ENCODE measurements around the gene MBTPS1.
"Not testable (repeated sequence)": the region's sequence is repeated elsewhere in the genome, so short reads cannot be mapped to it uniquely, and the experiment has no call there.

MBTPS1 gene

DNA sequence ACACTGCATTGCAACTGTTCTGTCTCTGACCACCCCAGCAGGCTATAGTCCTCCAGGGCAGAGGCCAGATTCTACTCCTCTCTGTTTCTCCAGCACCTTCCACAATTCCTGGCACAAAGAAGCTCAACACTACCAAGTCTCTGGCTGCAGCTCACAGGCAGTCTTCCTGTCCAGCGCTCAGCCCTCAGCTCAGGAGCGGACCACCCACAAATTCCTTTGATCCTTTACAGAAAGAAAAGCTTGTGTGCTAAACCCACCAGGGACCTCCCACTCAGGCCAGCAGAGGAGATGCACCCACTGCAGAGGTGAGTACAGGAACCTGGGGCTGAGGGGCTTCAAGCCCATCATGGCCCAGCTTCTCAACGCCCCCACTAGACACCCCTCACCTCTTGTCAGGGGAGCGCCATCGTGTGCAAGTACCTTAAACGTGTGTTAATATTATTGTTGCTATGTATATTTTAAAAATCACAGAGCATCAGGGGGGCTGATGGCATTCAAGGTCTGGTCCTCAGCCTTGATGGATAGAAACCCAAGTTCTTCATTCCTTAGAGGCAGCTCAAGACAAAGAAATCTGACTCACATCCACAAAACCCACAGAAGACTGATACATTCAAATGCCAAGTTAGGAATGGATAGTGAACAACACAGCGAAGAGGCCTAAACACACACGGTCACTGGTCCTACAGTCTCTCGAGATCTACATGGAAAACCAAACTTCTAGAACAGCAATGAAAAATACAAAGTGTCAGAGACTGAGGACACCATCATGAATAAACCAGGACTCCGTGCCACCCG lies 19.8 kb upstream of the MBTPS1 start:
- DNase-seq, result no peak

GRCh38 chr16:84132527-84133285 lies 16.0 kb upstream of the MBTPS1 start:
- DNase-seq, result no peak

DNA sequence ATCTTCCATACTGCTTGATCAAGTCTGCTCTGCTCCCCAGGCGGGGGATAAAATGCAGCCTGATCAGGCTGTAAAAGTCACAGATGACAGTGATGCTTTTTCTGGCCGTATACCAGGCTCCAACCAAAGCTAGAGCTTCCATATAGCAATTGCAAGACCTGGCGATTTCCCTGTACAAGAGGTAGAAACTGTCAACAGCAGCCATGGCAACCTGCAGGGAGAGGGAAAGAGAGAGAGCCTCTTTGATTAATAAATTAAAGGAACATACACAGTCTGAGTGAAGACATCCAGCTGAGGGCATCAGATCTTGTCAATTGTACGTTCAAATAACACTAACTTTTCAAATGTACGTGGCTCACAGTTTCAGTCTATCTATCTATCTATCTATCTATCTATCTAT lies 14.4 kb upstream of the MBTPS1 start:
- no peak for DNase-seq

DNA sequence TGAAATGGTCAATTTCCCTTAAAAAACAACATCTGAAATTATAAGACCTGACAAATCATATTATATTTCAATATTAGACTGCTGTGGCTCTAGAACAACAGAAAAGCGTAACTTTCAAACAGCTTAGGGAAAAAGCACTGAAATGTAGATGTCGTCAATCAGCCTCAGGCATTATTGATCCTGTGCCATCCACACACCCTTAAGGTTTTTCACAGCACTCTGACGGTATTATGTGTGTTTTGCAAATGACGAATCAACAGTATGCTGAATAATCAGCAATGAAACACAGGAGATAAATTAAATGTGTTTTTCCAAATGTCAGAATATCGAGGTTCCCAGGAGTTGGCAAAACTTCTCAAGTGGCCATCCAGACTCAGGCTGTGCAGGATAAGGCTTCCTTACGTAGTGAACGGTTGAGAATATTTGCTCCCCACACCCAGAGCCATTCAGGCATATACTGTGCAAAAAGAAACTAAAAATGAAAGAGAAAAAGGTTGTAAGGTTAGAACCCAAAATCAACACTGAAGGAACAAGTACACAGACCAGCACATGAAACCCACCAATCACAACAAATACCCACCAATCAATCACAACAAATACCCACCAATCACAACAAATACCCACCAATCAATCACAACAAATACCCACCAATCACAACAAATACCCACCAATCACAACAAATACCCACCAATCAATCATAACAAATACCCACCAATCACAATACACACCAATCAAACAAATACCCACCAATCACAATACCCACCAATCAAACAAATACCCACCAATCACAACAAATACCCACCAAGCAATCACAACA lies 7.7 kb upstream of the MBTPS1 start:
- DNase-seq, result no peak

DNA sequence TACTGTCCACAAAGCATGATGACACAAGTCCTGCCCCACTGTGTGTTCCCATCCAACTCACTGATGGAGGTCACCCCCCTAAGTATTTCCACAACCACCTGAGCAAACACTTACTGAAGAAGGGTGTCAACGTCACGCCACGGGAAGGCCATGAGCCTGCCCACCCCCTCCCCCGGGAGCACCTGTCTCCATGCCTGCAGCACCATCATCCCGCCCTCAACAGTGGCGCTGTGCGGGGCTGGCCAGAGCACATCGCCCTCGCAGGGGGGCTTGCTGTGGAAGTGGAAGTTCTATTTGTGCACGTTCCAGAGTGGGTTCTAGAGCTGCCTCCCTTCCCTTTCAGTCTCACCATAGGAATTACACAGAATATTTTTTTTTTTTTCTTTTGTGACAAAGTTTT lies 4.3 kb upstream of the MBTPS1 start:
- DNase-seq, result no peak

DNA sequence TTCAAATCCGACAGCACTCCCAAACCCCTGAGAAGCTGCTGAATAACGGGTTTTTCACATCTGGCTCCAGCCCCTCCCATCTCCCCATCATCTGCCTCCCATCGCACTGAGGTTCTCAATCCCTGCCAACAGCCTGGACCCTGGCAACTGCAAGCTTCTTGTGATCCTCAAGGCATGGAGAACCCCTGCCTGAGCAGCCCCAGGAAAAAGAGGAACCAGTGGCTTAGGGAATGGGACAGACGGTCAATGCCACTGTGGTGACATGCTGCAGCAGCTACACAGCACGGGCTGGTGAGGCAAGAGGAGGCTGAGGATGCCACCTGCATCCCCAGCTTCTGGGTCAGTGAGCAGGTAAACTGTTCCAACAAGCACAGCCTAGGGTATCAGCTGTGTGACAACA lies 3.3 kb upstream of the MBTPS1 start:
- no peak for DNase-seq

GRCh38 chr16:84119368-84119767 lies 2.6 kb upstream of the MBTPS1 start:
- no peak for DNase-seq

DNA sequence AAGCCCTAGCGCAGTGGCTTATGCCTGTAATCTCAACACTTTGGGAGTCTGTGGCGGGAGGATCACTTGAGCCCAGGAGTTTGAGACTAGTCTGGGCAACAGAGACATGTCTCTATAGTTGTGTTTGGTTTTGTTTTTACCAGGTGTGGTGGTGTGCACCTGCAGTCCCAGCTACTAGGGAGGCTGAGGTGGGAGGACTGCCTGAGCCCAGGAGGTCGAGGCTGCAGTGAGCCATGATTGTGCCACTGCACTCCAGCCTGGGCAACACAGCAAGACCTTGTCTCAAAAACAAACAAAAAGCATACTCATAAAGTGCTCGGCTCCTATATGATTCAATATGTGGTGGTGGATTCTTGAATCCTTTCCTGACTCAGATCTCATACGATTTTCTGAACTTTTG lies 1.6 kb upstream of the MBTPS1 start:
- not testable (repeated sequence) for DNase-seq

DNA sequence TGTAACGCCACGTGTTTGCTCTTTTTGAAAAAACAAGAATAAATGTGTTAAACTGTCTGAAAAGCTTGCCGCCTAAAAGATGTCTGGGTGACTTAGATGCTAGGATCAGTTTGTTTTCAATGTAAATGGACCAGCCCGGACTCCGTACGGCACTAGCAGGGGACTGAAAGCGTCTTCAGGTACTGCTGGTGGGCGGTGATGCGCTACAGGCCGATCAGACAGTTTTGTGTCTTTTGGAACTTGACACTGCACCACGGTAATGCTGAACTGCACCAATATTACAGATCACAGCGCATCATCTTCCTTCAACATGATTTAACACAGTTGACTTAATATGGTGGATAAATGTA lies 727 bp upstream of the MBTPS1 start:
- peak; percentile 59 for DNase-seq

DNA sequence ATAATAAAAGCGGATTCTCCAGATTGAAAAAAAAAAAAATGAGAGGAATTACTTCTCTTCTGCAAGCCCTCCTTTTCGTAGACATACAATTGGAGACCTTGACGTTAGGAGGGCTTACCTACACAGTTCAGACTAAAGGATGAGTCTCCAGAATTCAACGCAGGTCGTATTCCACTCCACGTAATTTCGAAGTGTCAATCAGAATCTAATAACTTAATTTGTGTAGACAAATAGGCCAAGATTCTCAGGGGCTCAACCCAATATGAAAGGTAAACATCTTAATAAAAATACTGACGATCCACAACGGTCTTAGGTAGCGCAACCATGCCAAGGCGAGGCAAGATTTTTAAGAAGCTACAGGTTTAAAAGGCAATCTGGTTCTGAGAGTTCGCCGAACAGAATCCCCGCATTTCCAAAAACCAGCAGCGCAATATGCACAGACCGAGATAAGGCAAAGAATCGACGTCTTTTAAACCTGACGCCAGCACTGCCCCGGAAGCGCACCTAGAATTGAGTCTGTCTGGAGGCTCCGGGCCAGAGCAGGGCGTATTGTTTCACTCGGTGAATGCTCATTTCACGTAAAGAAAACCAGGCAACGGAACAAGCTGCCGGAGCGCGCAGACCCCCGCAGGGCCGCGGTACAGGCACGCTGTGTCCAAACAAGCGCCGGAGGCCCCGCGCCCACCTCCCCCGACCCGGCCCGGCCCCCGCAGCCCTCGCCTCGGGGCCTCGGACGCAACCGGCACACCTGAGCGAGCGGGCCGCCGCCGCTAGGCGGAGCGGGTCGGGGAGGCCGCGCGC lies 623 bp downstream of the MBTPS1 start:
- DNase-seq, result no peak

GRCh38 chr16:84111949-84112348 lies 4.8 kb downstream of the MBTPS1 start:
- not testable (repeated sequence) for DNase-seq

GRCh38 chr16:84111525-84111924 lies 5.2 kb downstream of the MBTPS1 start:
- DNase-seq, result no peak

DNA sequence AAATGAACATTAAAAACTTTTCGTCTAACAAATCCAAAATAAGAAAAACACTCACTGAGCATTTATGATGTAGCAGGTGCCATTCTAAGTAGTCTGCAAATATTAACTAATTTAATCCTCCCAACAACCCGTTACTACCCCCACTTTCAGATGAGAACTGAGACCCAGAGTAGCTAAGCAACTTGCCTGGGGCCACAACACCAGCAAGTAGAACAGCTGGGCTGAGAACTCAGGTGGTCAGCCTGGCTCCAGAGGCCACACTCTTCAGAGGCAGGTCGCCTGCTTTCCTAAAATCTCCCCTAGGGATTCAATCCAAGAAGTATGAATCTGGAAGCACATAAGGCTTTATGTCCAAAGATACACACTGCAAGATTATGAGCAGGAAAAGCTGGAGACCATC lies 6.2 kb downstream of the MBTPS1 start:
- DNase-seq, result no peak

DNA sequence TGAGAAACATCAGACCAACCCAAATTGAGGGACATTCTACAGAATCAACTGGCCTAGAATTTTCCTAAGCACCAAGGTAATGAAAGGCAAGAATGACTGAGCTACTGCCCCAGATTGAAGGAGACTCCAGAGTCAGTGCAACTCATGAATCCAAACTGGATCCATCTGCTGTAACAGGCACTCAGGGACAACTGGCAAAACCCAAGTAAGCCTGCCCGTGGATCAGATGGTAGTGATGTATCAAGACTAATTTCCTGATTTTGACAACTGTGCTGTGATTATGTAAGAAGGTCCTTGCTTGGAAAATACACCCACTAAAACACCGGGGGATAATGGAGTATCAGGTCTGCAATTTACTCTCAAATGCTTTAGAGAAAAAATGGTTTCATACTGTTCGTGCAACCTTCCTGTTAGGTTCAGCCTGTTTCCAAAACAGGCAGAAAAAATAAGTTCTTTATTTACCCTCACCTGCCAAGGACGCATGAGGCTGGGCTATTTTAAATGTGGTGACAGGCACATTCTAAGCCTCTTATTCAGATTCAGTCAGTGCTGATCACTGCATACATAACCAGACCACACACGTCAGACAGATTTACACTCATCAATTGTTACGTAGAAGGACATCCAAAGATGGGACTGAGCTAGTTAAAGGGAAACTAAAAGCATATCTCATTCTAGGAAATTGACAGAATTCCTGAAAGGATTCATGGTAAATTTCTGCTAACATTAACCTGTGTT lies 7.0 kb downstream of the MBTPS1 start:
- DNase-seq, result no peak

- DNase-seq, result no peak
These were observed 8.8 kb downstream of the MBTPS1 start for GRCh38 chr16:84107921-84108320.

- no peak for DNase-seq
These were observed 10.6 kb downstream of the MBTPS1 start for GRCh38 chr16:84105948-84106740.

DNA sequence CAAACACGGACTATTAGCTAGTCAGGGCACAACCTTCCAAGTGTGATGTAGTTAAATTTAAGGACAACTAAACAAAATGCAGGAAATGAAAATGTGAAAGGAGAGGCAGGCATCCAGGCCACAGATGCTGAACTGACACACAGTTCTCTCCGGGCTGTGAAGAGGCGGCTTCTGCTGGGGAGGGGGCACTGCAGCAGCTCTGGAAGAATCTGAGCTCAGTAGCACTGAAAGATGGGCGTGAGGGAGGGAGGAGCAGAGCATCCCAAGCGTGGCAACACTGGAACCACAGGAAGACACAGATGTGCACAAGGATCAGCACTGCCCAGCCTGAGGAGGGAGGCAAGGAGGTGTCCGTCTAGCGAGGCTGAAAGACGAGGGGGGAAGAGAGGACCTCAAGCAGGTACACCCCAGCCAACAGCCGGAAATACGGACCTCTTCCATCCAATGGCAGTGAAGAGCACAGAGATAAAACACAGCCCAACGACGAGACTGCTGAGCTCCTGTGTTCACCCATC lies 11.4 kb downstream of the MBTPS1 start:
- no peak for DNase-seq

- no peak for DNase-seq
These were observed 12.5 kb downstream of the MBTPS1 start for GRCh38 chr16:84104231-84104630.

DNA sequence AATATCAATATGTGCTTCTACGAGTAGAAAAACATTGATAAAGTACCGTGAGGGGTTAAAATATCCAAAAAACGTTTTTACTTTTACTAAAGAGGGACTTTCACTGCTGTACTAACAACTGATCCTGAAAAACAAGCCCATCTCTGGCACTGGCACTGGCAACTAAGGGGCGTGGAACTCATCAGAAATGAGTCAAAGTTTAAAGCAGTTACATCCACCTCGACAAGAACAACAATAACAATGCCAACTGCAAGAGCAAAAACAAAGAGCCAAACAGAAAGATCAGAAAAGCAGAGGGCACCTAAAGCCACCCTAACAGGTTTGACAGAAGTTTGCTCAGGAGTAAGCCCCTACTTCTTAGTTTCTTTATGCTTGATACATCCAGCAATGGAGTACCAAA lies 13.1 kb downstream of the MBTPS1 start:
- DNase-seq, result no peak

GRCh38 chr16:84098939-84099338 lies 17.8 kb downstream of the MBTPS1 start:
- DNase-seq, result no peak

DNA sequence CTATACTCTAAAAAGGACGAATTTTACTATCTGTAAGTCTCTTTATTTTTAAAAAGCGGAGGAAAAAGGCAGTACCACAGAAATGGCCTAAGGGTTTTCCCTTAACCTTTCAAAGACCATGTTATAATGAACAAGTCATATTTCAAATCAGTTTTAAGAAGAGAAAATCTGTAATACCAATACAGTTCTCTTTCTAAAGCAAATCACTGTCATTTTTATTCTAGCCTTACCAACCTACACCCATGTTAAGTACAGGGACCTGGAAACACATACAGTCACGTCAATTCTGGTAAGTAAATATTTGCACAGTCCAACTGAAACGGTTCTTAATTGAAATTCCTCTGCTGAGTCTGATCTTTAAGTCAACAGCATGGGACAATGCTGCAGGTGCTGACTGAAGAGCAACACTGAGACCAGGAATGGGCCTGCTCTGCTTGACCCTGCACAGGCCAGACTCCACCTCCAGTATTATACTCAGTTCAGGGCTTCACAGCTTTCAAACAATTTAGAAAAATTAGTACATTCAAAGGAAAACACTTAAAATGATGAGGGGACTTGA lies 20.2 kb downstream of the MBTPS1 start:
- no peak for DNase-seq

All from activated naive CD4-positive, alpha-beta T cell treated with anti-CD3 and anti-CD28 coated beads, Interleukin-2, amount 50 U/mL, for 16 hours (primary cell).